ENCODE data around the gene GNAO1.

GNAO1 gene

GRCh38 chr16:56206951-56207350 lies 15.7 kb downstream of the GNAO1 start:
- in situ Hi-C loops (cut with MboI; ENCODE audit: low sequenced_read_pairs), result no loop called here

GRCh38 chr16:56207421-56207820 lies 16.1 kb downstream of the GNAO1 start:
- Histone ChIP-seq H3K4me3 (no peak overlapping the region), H3K9me3 (no peaks in the 10 kb centered on the region), H3K36me3 (replicated peaks) (no peaks in the 10 kb centered on the region), H3K27me3 (ENCODE audit: low read depth) (no peaks in the 10 kb centered on the region), H3K4me1 (peaks cover 7% of the 10 kb centered on the region)
- in situ Hi-C loops (cut with MboI; ENCODE audit: low sequenced_read_pairs), result no loop called here
- DNase-seq (ENCODE audit: low spot score in 2 of 2), result no peak

More at GRCh38 chr16:56206951-56207350, 15.7 kb downstream of the GNAO1 start:
- no peak overlapping the region for H3K4me3 ChIP-seq
- H3K4me1 ChIP-seq, result peaks cover 3% of the 10 kb centered on the region
- no peak for DNase-seq (ENCODE audit: low spot score in 2 of 2)
- H3K9me3 ChIP-seq, result no peaks in the 10 kb centered on the region
- no peaks in the 10 kb centered on the region for H3K36me3 ChIP-seq (replicated peaks)
- H3K27me3 ChIP-seq (ENCODE audit: low read depth), result no peaks in the 10 kb centered on the region

GRCh38 chr16:56211435-56211981 lies 20.2 kb downstream of the GNAO1 start:
- H3K36me3 ChIP-seq (replicated peaks), result no peaks in the 10 kb centered on the region
- H3K9me3 ChIP-seq, result no peaks in the 10 kb centered on the region
- H3K4me3 ChIP-seq, result no peak overlapping the region
- DNase-seq (ENCODE audit: low spot score in 2 of 2), result no peak
- in situ Hi-C loops (cut with MboI; ENCODE audit: low sequenced_read_pairs), result no loop called here
- no peaks in the 10 kb centered on the region for H3K27me3 ChIP-seq (ENCODE audit: low read depth)
- peaks cover 9% of the 10 kb centered on the region for H3K4me1 ChIP-seq

- Histone ChIP-seq H3K4me3 (no peak overlapping the region), H3K9me3 (no peaks in the 10 kb centered on the region), H3K27me3 (ENCODE audit: low read depth) (no peaks in the 10 kb centered on the region), H3K36me3 (replicated peaks) (no peaks in the 10 kb centered on the region), H3K4me1 (peaks cover 9% of the 10 kb centered on the region)
- in situ Hi-C loops (cut with MboI; ENCODE audit: low sequenced_read_pairs), result no loop called here
- no peak for DNase-seq (ENCODE audit: low spot score in 2 of 2)
Measured at GRCh38 chr16:56212144-56212543, 20.9 kb downstream of the GNAO1 start.

- Histone ChIP-seq H3K4me3 (no peak overlapping the region), H3K36me3 (replicated peaks) (no peaks in the 10 kb centered on the region), H3K4me1 (no peaks in the 10 kb centered on the region), H3K9me3 (no peaks in the 10 kb centered on the region), H3K27me3 (ENCODE audit: low read depth) (no peaks in the 10 kb centered on the region)
- in situ Hi-C loops (cut with MboI; ENCODE audit: low sequenced_read_pairs), result no loop called here
- no peak for DNase-seq (ENCODE audit: low spot score in 2 of 2)
Measured at GRCh38 chr16:56221995-56222394, 30.7 kb downstream of the GNAO1 start.

DNA sequence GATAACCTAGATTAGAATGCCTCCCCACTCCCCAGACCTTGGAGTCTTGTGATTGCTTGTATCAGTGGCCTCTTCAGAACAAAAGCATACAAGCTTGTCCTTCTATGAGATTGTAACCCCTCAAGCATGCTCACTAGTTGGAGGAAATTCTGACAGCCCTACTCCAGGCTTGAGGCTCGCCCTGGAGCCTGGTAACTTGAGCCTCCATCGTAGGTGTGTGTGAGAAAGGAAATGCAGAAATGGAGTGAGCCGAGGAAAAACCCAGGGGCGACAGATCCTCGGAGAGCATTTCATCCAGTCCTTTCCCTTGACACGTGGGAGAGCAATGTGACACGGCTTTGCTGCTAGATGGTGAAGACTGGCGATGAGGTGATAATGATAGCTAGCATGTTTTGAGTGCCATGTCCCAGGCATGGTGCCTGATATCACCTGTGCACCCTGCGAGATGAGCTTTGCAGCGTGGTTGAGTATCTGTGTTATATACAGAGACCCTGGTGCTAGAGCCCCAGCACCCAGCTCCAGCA lies 31.2 kb downstream of the GNAO1 start:
- no peaks in the 10 kb centered on the region for H3K9me3 ChIP-seq
- in situ Hi-C loops (cut with MboI; ENCODE audit: low sequenced_read_pairs), result no loop called here
- H3K4me1 ChIP-seq, result no peaks in the 10 kb centered on the region
- no peaks in the 10 kb centered on the region for H3K27me3 ChIP-seq (ENCODE audit: low read depth)
- no peaks in the 10 kb centered on the region for H3K36me3 ChIP-seq (replicated peaks)
- DNase-seq (ENCODE audit: low spot score in 2 of 2), result no peak
- no peak overlapping the region for H3K4me3 ChIP-seq

GRCh38 chr16:56225017-56225742 lies 33.9 kb downstream of the GNAO1 start:
- no peaks in the 10 kb centered on the region for H3K4me1 ChIP-seq
- in situ Hi-C loops (cut with MboI; ENCODE audit: low sequenced_read_pairs), result no loop called here
- no peak for DNase-seq (ENCODE audit: low spot score in 2 of 2)
- no peaks in the 10 kb centered on the region for H3K9me3 ChIP-seq
- no peak overlapping the region for H3K4me3 ChIP-seq
- H3K36me3 ChIP-seq (replicated peaks), result no peaks in the 10 kb centered on the region
- no peaks in the 10 kb centered on the region for H3K27me3 ChIP-seq (ENCODE audit: low read depth)

DNA sequence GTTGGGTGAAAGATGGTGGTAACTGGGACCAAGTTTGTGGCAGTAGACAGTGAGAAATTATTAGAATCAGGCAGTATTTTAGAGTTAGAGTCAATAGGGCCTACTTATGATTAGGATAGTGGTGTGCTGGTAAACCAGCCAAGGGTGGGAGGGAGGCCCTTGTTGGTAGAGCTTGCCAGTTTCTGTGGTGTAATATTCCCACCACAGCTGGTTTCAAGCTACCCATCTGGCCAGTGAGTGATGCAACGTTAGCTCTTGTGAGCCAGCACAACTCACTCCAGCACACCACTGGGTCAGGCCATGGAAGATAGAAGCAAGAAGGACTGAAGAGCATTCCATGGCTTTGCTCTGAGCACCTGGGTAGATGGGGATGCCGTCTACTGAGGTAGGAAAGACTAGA lies 34.9 kb downstream of the GNAO1 start:
- DNase-seq (ENCODE audit: low spot score in 2 of 2), result no peak
- in situ Hi-C loops (cut with MboI; ENCODE audit: low sequenced_read_pairs), result no loop called here
- H3K27me3 ChIP-seq (ENCODE audit: low read depth), result no peaks in the 10 kb centered on the region

DNA sequence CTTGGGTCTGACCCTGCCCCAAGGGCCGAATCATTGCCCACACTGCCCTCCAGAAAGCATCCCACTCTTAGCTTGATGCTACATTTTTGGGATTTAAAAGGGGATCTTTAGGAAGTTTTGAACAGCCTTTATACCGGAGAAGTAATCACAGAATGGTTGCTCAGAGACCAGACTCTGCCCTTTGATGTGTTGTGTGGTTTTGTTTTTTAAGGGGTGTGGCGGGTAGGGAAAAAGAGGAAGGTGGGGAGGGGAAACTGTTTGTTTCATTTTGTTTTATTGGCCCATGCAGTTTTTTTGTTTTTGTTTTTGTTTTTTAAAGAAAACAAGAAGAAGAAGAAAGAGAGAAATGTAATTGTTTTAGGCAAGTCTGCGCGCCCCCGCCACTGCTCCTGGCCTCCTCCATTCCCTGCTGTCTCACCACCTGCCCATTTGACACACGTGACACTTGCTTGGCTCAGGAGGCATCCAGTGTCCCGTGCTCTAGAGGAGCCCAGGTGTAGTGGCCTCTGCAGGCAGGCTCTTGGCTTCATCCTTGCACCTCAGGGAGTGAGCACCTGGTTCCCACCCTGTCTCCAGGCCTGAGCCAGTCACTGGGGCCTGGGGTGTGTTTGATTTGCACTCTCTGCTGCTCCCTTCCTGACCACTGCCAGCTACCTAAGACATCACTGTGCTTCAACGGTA lies 35.7 kb downstream of the GNAO1 start:
- Histone ChIP-seq H3K4me3 (no peak overlapping the region), H3K36me3 (replicated peaks) (no peaks in the 10 kb centered on the region), H3K4me1 (peaks cover 3% of the 10 kb centered on the region), H3K27me3 (ENCODE audit: low read depth) (no peaks in the 10 kb centered on the region), H3K9me3 (no peaks in the 10 kb centered on the region)
- in situ Hi-C loops (cut with MboI; ENCODE audit: low sequenced_read_pairs), result no loop called here
- DNase-seq (ENCODE audit: low spot score in 2 of 2), result no peak

More for the DNA sequence above, 34.9 kb downstream of the GNAO1 start:
- Histone ChIP-seq H3K4me1 (no peaks in the 10 kb centered on the region), H3K4me3 (no peak overlapping the region), H3K9me3 (no peaks in the 10 kb centered on the region), H3K36me3 (replicated peaks) (no peaks in the 10 kb centered on the region)

DNA sequence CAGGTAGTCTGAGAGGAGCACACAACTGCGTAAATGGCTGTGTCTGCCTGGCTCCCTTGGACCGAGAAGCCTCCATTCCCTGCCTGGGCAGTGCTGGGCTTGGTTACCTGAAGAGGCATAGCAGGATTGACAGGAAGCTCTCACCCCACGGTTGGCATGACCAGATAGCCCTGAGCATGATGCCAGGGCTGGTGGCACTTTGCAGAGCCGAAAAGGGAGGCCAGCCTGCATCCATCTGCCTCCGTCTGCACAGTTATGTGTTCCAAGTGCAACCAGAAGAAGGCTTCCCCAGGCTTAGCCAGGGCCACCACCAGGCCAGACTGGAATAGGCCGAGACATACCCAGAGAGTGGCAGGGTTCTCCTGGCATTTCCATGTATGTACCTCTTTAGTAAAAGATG lies 36.6 kb downstream of the GNAO1 start:
- H3K4me3 ChIP-seq, result no peak overlapping the region
- no peaks in the 10 kb centered on the region for H3K36me3 ChIP-seq (replicated peaks)
- no peaks in the 10 kb centered on the region for H3K27me3 ChIP-seq (ENCODE audit: low read depth)
- H3K4me1 ChIP-seq, result peaks cover 12% of the 10 kb centered on the region
- DNase-seq (ENCODE audit: low spot score in 2 of 2), result no peak
- in situ Hi-C loops (cut with MboI; ENCODE audit: low sequenced_read_pairs), result no loop called here
- H3K9me3 ChIP-seq, result no peaks in the 10 kb centered on the region

DNA sequence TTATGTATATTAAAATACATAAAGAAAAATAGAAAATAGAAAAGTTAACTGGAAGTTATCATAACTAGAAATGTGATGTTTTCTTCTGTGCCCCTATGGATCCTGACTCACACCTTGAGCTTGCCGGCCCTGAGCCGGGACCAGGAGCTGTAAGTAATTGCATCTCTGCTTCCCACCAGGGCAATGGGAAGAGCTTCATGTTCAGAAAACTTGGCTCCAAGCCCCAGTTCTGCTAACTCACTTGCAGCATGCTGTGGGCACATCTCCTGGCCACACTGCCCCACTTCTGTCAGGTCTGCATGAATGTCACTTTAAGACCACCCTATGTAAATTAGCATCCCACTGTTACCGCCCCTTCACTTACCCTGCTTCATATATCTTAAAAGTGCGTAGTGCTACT lies 37.2 kb downstream of the GNAO1 start:
- DNase-seq (ENCODE audit: low spot score in 2 of 2), result no peak
- H3K27me3 ChIP-seq (ENCODE audit: low read depth), result no peaks in the 10 kb centered on the region
- in situ Hi-C loops (cut with MboI; ENCODE audit: low sequenced_read_pairs), result no loop called here
- H3K4me3 ChIP-seq, result no peak overlapping the region
- no peaks in the 10 kb centered on the region for H3K9me3 ChIP-seq
- peaks cover 14% of the 10 kb centered on the region for H3K4me1 ChIP-seq
- H3K36me3 ChIP-seq (replicated peaks), result no peaks in the 10 kb centered on the region

- in situ Hi-C loops (cut with MboI; ENCODE audit: low sequenced_read_pairs), result no loop called here
- H3K27me3 ChIP-seq (ENCODE audit: low read depth), result no peaks in the 10 kb centered on the region
Measured at GRCh38 chr16:56233795-56234566, 42.7 kb downstream of the GNAO1 start.

DNA sequence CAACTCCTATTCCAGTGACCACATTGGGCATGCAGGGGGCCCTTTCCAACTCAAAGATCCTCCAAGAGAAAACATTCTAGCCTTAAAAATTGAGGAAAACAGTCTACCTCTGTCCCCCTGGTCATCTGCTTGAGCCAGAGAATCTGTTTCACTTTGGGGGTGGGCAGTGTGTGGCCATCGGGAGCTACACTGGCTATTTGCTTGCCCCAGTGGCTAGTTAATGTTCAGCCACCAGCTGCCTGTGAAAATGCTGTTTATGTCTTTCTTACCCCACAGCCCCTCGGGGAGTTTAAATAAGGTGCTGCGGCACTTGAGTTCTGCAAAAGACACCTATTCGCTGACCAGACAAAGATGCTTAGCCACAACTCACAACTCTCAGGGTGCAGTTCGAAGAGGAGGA lies 43.4 kb downstream of the GNAO1 start:
- Histone ChIP-seq H3K27me3 (ENCODE audit: low read depth) (no peaks in the 10 kb centered on the region), H3K4me3 (no peak overlapping the region), H3K4me1 (peaks cover 14% of the 10 kb centered on the region), H3K9me3 (no peaks in the 10 kb centered on the region), H3K36me3 (replicated peaks) (no peaks in the 10 kb centered on the region)
- in situ Hi-C loops (cut with MboI; ENCODE audit: low sequenced_read_pairs), result no loop called here
- no peak for DNase-seq (ENCODE audit: low spot score in 2 of 2)

More at GRCh38 chr16:56233795-56234566, 42.7 kb downstream of the GNAO1 start:
- H3K4me1 ChIP-seq, result peaks cover 14% of the 10 kb centered on the region
- H3K4me3 ChIP-seq, result no peak overlapping the region
- H3K9me3 ChIP-seq, result no peaks in the 10 kb centered on the region
- no peak for DNase-seq (ENCODE audit: low spot score in 2 of 2)
- H3K36me3 ChIP-seq (replicated peaks), result no peaks in the 10 kb centered on the region

Data from HAP-1 (cell line).